HL-60 (cell line): ENCODE measurements around the gene DTD1.

Experiments used
- DNase-seq, 2 experiments: peaks; one replicate each; pipeline ENCODE4 v3.0.0-alpha.2; 2010 to 2020; ENCODE audit warnings: low read depth in 1 of 2, low spot score in 1 of 2
- H3K27ac ChIP-seq: fragments of 250-450 bp; sonication (Bioruptor Pico); replicated peaks from 2 replicates; pipeline ENCODE4 v1.5.1; 2020; ENCODE audit warnings: mild to moderate bottlenecking, moderate library complexity
- H3K27me3 ChIP-seq: fragments of 250-450 bp; sonication (Bioruptor Pico); 2 replicates; pipeline ENCODE4 v1.5.1; 2021; ENCODE audit warnings: mild to moderate bottlenecking, moderate library complexity; ENCODE audit not compliant: insufficient read depth, poor library complexity, severe bottlenecking
- H3K4me3 ChIP-seq: replicated peaks from 2 replicates; pipeline ENCODE4 v1.5.1; 2011; ENCODE audit warnings: mild to moderate bottlenecking, control low read depth, low read length; ENCODE audit not compliant: insufficient read depth
- GABPA ChIP-seq: IDR thresholded peaks from 2 replicates; pipeline ENCODE4 v1.6.1; 2012; ENCODE audit warnings: low read depth
- POLR2AphosphoS5 ChIP-seq: IDR thresholded peaks from 2 replicates; pipeline ENCODE4 v1.6.1; 2012; ENCODE audit warnings: low read depth
- SPI1 ChIP-seq: IDR thresholded peaks from 2 replicates; pipeline ENCODE4 v1.6.1; 2012; ENCODE audit warnings: low read depth, mild to moderate bottlenecking, borderline replicate concordance
- TF ChIP-seq, protein P1 (sequence below): IDR thresholded peaks from one replicate; pipeline ENCODE4 v1.5.1; 2011; ENCODE audit warnings: low read length, control low read depth, inconsistent platforms; ENCODE audit not compliant: insufficient read depth
- TF ChIP-seq, protein P2 (sequence below): IDR thresholded peaks from 2 replicates; pipeline ENCODE4 v1.6.1; 2012; ENCODE audit warnings: low read depth; ENCODE audit not compliant: insufficient replicate concordance

Gene DTD1

DNA sequence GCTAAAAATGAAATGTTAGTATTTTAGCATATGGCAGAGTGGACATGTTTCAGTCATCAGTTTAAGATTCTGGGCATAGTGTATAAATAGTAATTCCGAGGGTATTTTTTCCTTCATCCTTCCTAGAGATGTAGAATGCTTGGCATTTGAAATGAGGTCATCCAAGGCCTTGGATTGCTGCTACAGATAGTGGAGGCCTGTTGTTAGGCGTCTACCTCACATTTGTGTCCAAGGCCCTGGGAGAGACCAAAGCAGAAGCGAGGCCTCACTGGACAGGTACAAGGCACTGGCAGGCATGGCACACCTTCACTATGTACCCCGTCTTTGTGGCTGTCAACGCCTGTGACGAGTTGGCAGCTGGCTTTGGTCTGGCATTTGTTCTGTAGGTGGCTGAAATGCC, 58.0 kb downstream of the DTD1 start:
- Histone ChIP-seq H3K27ac (no peak overlapping the region), H3K27me3 (no peaks in the 10 kb centered on the region), H3K4me3 (no peak overlapping the region)
- TF ChIP-seq GABPA = no peak
- TF ChIP-seq, protein P1, sequence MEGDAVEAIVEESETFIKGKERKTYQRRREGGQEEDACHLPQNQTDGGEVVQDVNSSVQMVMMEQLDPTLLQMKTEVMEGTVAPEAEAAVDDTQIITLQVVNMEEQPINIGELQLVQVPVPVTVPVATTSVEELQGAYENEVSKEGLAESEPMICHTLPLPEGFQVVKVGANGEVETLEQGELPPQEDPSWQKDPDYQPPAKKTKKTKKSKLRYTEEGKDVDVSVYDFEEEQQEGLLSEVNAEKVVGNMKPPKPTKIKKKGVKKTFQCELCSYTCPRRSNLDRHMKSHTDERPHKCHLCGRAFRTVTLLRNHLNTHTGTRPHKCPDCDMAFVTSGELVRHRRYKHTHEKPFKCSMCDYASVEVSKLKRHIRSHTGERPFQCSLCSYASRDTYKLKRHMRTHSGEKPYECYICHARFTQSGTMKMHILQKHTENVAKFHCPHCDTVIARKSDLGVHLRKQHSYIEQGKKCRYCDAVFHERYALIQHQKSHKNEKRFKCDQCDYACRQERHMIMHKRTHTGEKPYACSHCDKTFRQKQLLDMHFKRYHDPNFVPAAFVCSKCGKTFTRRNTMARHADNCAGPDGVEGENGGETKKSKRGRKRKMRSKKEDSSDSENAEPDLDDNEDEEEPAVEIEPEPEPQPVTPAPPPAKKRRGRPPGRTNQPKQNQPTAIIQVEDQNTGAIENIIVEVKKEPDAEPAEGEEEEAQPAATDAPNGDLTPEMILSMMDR = no peak
- TF ChIP-seq, protein P2, sequence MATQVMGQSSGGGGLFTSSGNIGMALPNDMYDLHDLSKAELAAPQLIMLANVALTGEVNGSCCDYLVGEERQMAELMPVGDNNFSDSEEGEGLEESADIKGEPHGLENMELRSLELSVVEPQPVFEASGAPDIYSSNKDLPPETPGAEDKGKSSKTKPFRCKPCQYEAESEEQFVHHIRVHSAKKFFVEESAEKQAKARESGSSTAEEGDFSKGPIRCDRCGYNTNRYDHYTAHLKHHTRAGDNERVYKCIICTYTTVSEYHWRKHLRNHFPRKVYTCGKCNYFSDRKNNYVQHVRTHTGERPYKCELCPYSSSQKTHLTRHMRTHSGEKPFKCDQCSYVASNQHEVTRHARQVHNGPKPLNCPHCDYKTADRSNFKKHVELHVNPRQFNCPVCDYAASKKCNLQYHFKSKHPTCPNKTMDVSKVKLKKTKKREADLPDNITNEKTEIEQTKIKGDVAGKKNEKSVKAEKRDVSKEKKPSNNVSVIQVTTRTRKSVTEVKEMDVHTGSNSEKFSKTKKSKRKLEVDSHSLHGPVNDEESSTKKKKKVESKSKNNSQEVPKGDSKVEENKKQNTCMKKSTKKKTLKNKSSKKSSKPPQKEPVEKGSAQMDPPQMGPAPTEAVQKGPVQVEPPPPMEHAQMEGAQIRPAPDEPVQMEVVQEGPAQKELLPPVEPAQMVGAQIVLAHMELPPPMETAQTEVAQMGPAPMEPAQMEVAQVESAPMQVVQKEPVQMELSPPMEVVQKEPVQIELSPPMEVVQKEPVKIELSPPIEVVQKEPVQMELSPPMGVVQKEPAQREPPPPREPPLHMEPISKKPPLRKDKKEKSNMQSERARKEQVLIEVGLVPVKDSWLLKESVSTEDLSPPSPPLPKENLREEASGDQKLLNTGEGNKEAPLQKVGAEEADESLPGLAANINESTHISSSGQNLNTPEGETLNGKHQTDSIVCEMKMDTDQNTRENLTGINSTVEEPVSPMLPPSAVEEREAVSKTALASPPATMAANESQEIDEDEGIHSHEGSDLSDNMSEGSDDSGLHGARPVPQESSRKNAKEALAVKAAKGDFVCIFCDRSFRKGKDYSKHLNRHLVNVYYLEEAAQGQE = no peak
- TF ChIP-seq POLR2AphosphoS5 = no peak
- TF ChIP-seq SPI1 = no peak
- DNase-seq = no peak

DNA sequence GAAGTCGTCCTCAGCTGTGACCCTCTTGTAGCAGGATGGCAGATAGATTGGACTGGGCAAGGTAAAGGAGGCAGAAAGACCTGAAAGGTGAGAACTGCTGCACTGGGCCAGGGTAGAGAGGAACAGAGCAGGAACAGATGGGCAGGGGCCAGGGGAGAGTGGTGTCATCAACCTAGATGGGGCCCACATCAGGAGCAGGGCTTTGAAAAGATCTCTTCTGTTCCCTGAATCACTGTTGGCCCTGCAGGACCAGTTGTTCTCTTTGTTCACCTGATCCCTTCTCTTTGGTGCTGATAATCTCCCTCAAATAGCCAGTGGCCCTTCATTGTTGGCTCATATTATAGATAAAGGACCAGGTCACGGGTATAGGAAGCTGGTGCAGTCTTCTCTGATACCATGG, 59.9 kb downstream of the DTD1 start:
- H3K27me3 ChIP-seq = no peaks in the 10 kb centered on the region
- no peak overlapping the region for H3K4me3 ChIP-seq
- no peak overlapping the region for H3K27ac ChIP-seq
- TF ChIP-seq SPI1 (no peak), POLR2AphosphoS5 (no peak), GABPA (no peak)
- TF ChIP-seq, protein P2 = no peak
- TF ChIP-seq, protein P1 = no peak
- DNase-seq = no peak

DNA sequence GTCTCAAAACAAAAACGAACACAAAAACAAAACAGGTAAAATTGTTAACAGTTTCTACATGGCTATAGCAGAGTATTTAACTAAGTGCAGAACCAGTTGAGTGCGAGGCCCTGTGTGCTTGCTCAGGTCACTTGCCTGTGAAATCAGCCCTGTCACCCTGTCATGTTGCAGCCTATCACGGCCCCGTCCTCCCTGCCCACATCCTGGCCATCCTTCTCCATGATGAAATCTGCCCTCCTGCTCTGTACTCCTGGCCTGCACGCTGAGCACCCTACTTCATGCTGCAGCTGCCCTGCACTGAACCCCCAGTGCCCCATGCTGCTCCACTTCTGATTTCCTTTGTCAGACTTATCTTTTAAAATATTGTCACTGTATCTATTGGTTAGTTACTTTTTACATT, 62.4 kb downstream of the DTD1 start:
- TF ChIP-seq, protein P2 = no peak
- TF ChIP-seq GABPA (no peak), POLR2AphosphoS5 (no peak), SPI1 (no peak)
- TF ChIP-seq, protein P1 = no peak
- Histone ChIP-seq H3K4me3 (no peak overlapping the region), H3K27me3 (no peaks in the 10 kb centered on the region), H3K27ac (no peak overlapping the region)
- no peak for DNase-seq
